NCI-H226 (cell line): ENCODE results near the gene HTT.
A peak's percentile ranks its signal among the peaks of the same experiment; 100 is the strongest.

Source experiments
- DNase-seq: peaks from one replicate; pipeline ENCODE4 v3.0.0-alpha.2; 2015

HTT gene

DNA sequence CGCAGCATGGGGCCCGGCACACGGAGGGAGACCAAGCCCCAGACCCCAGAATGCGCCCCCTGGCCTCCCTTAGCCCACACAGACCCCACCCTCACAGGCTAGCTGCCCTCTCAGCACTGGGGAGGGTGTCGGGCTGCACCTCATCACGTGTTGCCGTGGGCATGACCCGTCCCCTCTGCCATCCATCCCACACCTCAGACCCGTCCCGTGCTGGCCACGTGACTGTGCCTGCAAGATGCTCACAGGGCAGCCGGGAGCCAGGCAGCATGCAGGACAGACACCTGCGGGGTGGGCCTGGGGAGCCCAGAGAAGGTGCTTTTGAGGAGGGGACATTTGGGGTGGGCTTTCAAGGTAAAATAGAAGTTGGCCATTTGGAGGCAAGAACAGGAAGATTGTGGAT, 179.3 kb downstream of the HTT start:
- no peak for DNase-seq

DNA sequence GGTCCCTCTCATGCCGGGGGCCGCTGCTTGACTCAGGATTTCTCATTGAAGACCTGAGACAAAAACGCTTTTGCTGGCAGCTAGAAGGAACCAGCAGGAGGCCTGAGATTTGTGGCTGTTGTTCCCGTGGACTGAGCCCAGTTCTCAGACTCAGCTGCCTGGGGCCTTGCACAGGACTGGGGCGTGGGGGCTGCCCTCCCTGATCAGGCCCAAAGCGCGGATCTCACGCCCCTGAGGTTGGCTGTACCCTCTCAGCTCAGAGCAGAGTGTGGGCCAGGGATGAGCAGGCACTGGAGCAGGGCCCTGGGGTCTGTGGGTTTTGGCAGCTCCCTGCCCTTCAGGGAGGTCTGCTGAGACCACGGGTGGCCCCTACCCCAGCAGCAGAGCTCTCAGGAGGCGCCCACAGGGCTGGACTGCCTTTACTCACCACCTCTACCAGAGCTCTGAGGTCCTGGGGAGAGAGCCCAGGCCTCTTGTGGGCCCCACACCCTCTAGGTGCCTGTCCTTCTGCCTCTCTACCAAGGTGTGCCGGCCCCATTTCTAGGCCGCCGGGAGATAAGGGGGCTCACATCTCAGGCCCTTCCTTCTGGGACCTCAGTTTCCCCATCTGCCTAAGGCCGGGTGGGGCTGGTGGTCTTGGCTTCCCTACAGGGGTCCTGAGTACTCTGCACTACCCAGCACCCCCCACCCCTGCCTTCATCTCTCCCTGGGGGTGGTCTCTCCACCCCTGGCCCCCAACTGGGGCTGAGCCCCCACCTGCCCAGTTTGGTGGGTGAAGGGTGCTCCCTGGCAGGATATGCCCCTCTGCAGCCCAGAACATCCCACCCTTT, 180.0 kb downstream of the HTT start:
- DNase-seq, result no peak

DNA sequence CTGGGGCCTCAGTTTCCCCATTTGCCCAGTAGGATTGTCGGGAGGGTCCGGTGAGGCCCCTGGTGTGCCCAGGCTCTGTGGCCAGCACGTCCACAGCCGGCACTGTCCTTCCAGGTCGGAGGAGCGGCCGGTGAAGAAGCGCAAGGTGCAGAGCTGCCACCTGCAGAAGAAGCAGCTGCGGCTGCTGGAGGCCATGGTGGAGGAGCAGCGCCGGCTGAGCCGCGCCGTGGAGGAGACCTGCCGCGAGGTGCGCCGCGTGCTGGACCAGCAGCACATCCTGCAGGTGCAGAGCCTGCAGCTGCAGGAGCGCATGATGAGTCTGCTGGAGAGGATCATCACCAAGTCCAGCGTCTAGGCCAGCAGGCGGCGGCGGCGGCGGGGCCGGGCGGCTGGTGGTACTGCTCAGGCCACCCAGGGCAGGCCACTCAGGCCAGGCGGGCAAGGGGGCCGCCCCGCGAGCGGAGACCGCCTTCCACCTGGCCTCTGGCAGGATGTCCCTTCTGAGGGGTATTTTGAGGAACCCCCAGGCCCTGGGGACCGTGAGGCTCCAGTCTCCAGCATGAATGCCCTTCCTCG, 181.2 kb downstream of the HTT start:
- no peak for DNase-seq

DNA sequence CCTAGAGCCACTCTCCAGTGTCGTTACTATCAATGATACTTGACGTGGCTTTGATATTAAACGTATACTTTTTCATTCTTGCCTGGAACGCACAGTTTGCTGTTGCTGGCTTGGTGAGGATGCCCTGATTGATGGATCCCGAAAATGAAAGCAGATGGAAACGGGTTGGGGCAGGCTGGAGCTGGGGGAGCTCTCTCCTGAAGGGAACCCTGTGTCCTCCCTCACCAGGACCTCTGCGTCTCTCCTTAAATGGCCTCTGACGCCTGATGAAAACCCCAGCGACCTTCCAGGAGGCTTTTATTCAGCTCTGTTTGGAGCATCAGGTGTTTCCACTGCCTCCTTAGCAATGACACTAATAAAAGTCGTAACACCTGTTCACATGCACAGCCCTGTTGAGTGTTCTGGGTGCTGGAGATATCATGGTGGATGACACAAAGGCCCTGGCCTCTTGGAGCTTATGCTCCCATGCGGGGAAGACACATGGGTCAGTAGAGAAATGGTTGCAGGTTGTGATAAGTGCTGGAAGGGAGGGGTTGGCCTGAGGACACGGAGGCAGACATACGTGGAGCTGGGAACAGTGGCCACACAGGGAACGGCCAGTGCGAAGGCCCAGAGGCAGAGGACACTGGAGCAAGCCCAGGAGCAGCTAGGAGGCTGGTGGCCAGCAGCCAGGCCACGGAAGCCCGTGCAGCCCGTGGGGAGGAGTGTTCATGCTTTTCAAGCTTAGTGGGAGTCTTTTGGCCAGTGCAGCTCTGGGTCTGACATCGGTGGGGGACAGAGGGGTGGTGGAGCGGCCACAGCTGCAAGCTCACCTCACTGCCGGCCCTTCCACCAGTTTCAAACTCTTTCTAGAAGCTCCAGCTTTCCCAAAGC, 182.0 kb downstream of the HTT start:
- DNase-seq, result no peak

DNA sequence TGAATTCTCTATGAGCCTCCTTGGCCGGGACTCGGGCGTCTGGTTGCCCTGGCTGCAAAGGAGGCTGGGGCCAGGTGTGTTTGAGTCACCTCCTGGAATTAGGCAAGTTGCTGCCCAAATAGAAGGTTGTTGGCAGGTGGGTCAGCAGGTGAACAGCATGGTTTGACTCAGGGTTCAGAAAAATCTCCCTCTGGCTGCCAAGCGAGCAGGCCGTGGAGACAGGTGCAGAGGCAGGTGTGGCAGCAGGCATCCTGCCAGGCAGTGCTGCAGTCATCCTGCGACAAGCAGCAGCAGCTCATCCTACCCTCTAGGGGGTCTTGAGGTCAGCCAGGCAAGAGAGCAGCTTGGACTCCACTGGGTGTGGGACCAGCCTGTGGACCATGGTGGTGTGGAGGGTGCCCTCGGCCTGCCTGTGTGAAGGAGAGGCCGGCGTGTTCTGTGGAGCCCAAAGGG, 182.6 kb downstream of the HTT start:
- no peak for DNase-seq

DNA sequence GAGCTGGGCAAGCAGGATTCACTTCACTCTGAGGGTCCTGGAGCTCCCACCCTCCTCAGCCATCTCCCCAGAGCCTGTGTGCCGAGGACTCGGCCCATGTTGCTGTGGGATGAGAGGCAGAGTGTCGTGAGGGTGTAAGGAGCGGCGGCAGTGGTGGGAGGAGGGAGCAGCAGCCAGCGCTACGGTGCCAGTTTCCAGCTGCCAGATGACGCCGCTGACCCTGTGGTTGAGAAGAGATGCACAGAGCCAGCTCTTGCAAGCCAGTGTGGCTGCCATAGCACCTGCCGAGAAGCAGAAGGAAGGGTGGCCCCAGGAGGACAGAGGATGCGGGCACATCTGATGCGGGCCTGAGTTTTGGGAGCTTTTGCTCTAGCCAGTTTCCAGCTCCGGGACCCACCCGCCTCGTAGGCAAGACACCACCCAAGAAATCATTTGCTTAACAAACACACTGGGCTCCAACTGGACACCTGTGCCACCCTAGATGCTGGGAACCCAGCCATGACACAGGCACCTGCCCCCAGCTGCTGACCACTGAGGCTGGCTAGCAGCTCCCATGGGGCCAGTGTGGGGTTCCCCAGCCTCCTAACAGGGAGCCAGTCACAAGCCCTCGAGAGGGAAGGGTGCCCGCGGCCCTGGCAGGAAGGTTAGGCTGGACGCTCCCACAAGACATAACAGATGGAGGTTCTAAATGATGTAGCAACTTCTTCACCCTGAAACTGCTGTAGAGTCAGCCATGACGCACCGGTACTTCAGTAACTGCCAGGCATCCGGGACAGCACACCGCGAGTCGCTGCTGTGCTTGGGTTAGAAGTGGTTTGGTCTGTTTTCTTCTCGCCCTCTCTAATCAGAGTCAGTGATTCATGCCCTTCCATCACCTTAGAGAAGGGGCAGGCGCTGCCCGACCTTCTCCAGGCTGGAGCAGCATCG, 183.3 kb downstream of the HTT start:
- peak; percentile 47 for DNase-seq

DNA sequence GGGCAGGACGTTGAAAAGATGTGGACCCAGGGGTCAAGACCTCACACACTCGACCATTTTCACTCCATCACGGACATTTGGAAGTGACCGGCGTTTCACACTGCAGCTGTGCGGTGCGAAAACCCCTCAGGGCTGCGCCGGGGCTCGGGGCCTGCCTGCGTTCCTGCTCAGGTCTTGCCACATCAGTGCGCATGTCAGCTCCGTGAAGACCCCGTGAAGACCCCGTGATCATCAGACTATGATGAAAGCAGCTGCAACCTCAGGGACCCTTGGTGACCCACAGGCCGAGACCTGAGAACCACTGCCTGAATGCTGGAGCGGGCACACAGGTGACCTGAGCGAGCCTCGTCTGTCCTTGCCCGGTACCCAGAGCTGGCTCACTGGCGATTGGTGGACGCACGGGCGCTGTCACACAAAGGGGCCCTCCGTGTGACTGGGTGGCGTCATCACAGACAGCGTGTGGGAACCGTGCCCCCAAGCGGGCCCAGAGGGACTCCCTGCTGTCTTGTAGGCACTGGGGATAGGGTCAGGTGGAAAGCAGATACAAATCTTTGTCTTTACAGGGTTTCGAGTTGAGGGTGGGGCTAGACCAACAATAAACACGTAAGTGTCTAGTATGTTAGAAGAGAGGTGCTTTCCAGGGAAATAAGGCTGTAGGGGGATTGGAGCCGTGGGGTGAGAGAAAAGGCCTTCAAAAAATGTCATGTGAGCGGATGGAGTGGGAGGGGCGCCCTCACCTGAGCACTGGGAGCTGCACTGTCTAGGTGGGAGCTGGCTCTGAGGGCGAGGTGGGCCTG, 187.1 kb downstream of the HTT start:
- DNase-seq, result no peak

DNA sequence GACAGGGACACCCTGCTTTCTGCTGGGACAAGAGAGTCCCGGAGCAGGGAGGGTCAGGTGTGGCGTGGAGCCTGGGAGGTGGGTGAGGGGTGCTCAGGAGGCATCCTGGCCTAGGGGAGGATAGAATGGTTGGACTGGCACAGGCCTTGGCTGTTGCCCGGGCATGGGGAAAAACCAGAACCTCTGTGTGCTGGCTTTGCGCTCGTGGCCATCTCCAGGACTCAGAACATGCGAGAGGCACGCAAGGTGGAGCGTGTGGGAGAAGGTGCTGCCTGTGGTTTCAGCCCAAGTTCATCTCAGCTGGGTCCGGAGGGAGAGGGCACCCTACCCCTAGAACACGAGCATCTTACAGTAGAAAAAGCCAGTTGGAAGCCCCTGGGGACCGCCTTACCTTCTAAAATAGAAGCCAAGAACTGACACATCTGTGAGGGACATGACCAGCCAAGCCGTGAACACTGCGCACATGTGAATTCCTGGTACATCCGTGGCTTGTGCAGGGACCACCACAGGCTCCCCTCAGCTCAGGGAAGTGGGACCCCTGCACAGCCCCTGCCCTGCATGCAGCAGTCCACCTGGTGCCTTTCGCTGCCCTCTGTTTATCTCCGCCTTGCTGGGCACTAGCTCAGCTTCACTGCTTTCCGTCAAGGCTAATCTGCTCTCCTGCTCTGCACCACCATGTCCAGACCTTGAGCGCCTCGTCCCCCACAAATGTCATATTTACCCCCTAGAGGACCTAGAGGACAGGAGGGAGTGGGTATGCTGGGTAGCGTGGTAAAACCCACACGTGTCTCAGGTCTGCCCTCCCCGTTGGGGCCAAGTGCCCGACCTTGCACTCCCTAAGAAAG, 187.9 kb downstream of the HTT start:
- no peak for DNase-seq

DNA sequence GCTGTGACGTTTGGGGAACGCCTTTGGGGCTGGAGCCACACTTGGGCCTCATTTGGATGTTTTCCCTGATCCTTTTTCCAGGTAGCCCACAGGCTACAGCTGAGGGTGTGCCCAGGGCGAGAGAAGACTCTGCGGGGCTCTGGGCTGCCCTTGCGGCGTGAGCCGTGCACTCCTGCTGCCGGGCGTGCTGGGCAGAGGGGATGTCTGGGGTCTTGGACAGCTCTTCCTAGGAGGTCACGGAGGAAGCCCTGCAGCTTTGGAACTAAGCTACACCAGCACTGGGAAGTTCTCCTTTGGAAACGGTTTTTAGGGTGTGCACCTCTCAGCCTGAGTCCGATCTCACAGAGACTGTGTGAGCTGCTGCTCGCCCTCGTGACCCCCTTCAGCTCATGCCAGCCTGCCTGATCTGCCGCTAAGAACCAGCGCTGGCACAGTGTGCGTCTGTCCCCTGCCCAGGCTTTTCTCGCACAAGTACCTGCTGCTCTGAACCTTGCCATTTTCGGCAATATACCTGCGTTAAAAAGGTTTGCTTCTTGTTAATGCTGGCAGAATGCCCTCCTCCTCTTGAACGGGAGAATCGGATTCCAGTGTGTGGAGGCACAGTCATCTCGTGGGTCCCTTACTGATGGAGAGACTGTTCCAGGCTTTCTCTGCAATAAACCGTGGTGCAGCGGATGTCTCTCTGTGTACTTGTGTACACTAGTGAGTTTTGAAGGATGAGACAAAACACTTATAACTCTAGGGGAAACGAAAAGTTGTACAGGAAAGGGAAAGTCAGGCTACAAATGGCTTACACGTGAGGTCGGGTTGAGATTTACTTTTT, 188.8 kb downstream of the HTT start:
- no peak for DNase-seq

DNA sequence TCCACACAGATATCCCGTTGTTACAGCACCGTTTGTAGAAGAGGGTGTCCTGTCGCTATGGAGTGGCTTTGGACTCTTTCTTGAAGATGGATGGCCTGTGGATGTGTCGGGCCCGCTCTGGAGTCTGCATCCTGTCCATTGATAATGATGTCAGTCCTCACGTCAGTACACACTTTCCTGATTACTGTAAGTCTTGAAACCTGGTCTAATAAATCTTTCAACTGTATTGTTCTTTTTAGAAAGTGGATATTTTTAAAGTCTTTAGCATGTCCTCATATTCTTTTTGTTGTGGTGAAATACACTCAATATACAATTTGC, 189.4 kb downstream of the HTT start:
- DNase-seq, result no peak

DNA sequence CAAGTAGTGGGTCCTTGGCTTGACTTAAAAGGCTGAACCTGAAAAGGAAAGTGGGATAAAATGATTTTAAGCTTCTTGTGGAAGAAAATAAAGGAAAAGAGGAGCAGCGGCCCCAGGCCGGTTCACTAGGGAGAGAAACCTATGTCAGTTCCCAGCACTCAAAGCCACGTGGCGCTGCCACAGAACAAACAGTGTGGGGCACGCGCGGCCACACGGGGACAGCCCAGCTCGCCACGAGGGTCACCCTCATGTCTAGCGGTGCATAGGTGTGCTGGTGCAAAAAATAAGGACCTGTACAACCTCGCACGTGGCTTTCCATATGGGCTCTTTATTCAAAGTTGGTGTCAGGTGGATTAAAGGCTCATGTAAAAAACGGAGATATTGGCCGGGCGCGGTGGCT, 191.6 kb downstream of the HTT start:
- DNase-seq, result no peak

DNA sequence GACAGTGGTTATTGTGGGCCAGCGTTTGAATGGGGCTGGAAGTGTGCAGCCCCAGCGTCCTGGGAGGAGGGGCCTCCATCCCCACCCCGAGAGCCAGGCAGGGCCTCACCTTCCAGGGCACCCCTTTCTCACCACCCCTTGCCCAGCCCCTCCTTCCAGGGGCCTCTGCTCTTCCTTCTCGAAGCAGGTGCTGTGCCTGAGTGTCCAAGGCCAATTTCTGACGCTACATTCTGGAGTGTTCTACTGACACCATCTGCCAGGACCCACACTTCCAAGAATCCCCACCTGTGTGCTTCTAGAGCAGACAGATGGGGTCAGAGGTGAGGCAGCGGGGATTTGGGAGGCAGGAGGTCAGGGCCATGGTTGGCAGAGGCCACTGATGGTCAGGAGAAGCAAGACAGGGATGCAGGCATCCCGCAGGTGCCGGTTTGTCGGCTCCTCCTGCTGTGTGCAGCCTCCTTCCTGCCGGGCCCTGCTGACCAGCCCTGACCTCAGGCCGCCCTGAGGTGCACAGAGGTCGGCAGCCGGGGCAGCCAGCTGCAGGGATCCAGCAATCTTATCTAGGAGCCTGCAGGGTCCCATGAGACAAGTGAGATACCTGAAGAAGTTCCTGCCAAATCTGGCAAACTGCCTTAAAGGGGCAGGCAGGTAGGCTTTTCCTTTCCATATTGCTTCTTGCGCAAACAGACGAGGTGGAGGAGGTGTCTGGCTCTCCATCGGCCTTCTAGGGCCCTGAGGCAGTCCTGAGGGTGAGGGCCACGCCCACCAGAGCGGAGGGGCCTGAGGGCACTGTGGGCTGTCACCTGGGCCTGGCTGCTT, 193.3 kb downstream of the HTT start:
- no peak for DNase-seq

DNA sequence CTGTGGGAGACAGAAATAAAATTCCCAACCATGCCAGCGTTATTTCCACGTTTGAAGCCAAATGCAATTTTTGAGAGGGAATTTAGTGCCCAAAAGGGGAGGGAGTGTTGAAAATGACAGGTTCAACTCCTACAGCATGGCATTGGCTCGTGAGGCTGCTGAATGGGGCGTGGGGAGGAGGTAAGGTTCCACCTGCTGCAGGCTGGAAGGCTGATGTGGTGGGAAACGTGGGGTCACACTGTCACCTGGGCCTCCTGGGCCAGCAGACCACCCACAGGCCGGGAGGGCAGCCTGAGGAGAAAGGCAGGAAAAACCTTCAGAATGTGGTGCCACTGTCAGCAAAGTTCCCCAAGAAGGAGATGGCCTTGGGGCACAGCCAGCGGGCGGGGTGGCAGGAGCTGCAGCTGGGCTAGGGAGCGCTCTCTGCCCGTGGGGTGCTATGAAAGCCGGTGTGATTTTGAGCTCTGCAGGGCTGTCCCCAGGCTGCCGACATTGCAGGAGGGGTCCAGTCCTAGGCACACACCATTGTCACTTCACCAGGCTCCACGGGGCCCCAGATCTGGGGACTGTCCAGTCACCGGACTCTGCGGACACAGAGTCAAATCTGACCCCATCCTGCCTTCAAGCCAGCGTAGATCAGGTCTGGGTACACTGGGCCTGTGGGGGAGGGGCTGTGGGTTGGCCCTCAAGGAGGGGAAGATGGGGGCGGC, 194.1 kb downstream of the HTT start:
- no peak for DNase-seq

DNA sequence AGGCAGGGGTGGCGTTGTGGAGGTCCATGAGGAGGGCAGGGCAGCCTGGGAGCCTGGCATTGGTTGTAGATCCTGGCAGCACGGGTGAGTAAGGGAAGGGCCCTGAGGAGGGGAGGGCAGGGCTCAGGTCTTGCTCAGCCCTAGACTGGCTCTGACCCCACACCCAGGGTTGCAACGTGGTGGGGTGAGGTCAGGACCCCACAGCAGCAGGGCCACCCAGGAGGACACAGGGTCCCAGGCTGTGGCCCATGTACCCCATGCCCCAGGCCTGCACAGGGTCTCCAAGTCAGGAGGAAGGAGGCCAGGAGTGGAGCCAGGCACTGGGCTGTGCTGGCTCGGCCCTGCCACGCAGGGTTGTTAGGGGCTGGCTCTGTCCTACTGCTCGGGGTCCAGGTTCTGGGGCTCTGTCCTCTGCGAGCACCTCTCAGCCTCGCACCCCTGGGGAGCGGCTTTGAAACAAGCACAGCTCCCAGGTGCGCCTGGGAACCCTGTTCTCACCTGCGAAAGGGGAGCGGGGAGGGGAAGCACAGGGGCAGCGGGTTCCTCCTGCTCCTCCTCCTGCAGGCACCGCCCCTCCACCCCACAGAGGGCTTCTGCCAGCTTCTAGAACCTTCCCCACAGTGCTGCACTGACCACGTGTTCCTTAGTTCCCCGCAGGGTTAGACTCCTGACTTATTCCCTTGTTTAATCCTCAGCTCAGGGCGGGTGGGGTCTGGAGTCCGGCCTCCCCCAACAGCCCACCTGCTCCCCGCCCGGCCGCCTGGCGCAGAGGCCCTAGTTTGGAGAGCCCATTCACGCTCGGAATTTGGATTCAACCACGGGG, 194.8 kb downstream of the HTT start:
- DNase-seq, result no peak

DNA sequence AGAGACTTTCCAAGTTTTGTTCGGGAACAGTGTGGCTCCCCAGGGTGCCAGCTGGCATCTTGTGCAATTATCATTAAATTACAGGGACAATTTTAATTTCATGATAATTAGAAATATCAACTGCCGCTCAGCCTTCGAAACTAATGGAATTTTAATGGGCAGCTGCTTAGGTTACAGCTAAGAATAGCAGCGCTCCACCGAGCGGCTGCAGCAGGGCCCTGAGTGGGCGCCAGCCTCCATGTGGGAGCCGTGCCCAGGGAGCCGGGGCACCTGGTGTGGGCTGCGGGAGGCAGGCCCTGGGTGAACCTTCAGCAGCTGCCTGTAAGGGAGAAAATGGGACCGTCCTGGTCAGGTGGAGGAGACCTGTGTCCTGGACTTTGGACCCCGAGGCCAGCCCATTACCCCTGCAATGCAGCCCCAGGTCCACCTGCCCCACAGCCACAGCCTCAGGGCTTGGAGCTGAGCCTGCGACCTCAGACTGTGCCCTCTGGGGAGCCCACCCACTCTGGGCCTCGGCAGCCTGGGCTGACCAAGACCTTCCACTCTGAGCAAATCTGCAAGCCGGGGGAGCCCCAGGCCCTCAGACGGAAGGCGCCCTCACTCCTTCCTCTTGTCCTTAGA, 195.6 kb downstream of the HTT start:
- no peak for DNase-seq

DNA sequence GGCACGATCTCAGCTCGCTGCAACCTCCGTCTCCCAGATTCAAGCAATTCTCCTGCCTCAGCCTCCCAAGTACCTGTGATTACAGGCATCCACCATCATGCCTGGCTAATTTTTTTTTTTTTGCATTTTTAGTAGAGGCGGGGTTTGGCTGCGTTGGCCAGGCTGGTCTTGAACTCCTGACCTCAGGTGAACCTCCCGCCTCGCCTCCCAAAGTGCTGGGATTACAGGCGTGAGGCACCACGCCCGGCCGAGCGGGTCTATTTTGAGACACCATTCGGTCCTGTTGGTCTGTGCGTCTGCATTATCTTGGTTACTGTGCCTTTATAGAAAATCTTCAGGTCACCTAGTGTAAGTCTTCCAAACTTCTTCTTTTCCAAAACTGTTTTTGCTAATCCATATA, 196.7 kb downstream of the HTT start:
- no peak for DNase-seq

DNA sequence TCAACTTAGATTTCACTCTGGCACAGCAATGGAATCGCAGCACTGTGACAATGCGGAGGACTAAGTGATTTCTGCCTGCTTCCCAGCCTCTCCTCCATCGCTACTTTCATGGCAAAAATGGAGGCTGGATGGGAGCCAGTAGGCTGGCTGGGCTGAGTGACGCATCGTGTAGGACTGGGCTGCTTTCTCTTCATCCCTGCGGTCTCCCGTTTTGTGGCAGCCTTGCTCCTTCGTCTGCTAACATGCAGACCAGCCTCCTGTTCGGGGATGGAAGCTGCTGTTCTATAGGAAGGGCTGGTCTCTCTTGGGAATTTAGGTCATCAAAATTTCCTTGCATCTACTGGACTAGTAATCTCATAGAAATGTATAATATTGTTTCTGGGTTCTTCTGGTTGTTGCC, 202.5 kb downstream of the HTT start:
- no peak for DNase-seq
